GM12878 (cell line): ENCODE results near the gene SULT1A3.
A peak's percentile ranks its signal among the peaks of the same experiment; 100 is the strongest.

Source experiments
- ATF2 ChIP-seq: IDR thresholded peaks from 2 replicates; pipeline ENCODE4 v1.6.1; 2012; ENCODE audit warnings: low read length, inconsistent platforms
- BACH1 ChIP-seq: fragments of 450-650 bp; IDR thresholded peaks from 2 replicates; pipeline ENCODE4 v1.6.1; 2017; ENCODE audit warnings: mild to moderate bottlenecking, borderline replicate concordance
- CHD2 ChIP-seq: IDR thresholded peaks from 2 replicates; pipeline ENCODE4 v1.6.1; 2011; ENCODE audit warnings: low read depth, low read length, improper control_type of control experiment, borderline replicate concordance
- CTCF ChIP-seq, 3 experiments: IDR thresholded peaks in 2 of 3; conservative IDR thresholded peaks in 1 of 3; 2 replicates each; pipeline ENCODE4 v1.5.1; 2011; ENCODE audit warnings: low read depth in 3 of 3, low read length in 3 of 3, mild to moderate bottlenecking in 3 of 3, control low read depth in 2 of 3, moderate library complexity in 2 of 3, inconsistent platforms in 1 of 3, mixed read lengths in 1 of 3; ENCODE audit not compliant: control insufficient read depth in 2 of 3, insufficient read depth in 1 of 3; ENCODE audit errors: extremely low read depth in 1 of 3
- EZH2 ChIP-seq: IDR thresholded peaks from 2 replicates; pipeline ENCODE4 v1.6.1; 2012; ENCODE audit warnings: low read depth, mild to moderate bottlenecking, control low read depth, inconsistent platforms, low read length, borderline replicate concordance; ENCODE audit not compliant: control insufficient read depth
- MAX ChIP-seq: IDR thresholded peaks from 2 replicates; pipeline ENCODE4 v1.6.1; 2012; ENCODE audit warnings: low read depth, low read length, improper control_type of control experiment
- PKNOX1 ChIP-seq: fragments of 450-650 bp; IDR thresholded peaks from 2 replicates; pipeline ENCODE4 v1.6.1; 2016; ENCODE audit warnings: mild to moderate bottlenecking
- POLR2A ChIP-seq: IDR thresholded peaks from 2 replicates; pipeline ENCODE4 v1.6.1; 2011; ENCODE audit warnings: low read depth, mild to moderate bottlenecking, low read length
- RAD21 ChIP-seq: IDR thresholded peaks from 2 replicates; pipeline ENCODE4 v1.6.1; 2011; ENCODE audit warnings: mild to moderate bottlenecking, low read depth, low read length, moderate library complexity; ENCODE audit not compliant: insufficient read depth
- SMC3 ChIP-seq: IDR thresholded peaks from 2 replicates; pipeline ENCODE4 v1.6.1; 2011; ENCODE audit warnings: low read length, improper control_type of control experiment, borderline replicate concordance
- ZBTB4 ChIP-seq: fragments of 450-650 bp; formaldehyde crosslinking; IDR thresholded peaks from 2 replicates; pipeline ENCODE4 v1.4.0; 2022; ENCODE audit warnings: mild to moderate bottlenecking, moderate library complexity
- ZNF207 ChIP-seq: fragments of 450-650 bp; IDR thresholded peaks from 2 replicates; pipeline ENCODE4 v1.6.1; 2014; ENCODE audit warnings: antibody characterized with exemption, mild to moderate bottlenecking, borderline replicate concordance
- ZNF687 ChIP-seq: fragments of 450-650 bp; IDR thresholded peaks from 2 replicates; pipeline ENCODE4 v1.6.1; 2017; ENCODE audit warnings: mild to moderate bottlenecking, moderate library complexity

GRCh38 chr16:30186782-30187555, 12.1 kb upstream of the SULT1A3 start:
- peak; percentile 76 for TF ChIP-seq ZNF687
- TF ChIP-seq ZNF207: no peak
- TF ChIP-seq MAX: peak; percentile 44; the same call in 1 of the 2 replicates
- TF ChIP-seq SMC3: peak; percentile 59; the same call in 1 of the 2 replicates
- TF ChIP-seq ATF2: no peak
- TF ChIP-seq CHD2: 0 out of 2 replicates have a peak, but pooled peaks have one; percentile 26
- peak; percentile 74 for TF ChIP-seq BACH1
- TF ChIP-seq EZH2: no peak
- no peak for TF ChIP-seq ZBTB4
- peak; percentile 35; the same call in 1 of the 2 replicates for TF ChIP-seq RAD21
- TF ChIP-seq CTCF (IDR thresholded peaks at IDR 0.05 in 2 of 3, conservative IDR thresholded peaks at IDR 0.05 in 1 of 3; ENCODE audit: control insufficient read depth in 2 of 3, extremely low read depth in 1 of 3, insufficient read depth in 1 of 3, low read depth in 3 of 3, low read length in 3 of 3): peak; percentile 89 to 95 (median 91)
- no peak for TF ChIP-seq PKNOX1
- peak; percentile 69 for TF ChIP-seq POLR2A
